Heart left ventricle (tissue), 16 donors: ENCODE data around the gene PCSK5. TPM values are rescaled to one million over a fixed set of nuclear protein-coding genes. Genes with fewer than 3 reads are reported as not detected.

Experiments used
- ATAC-seq, 4 donors: fragments of 200-7000 bp; cut with Tn5 transposase; one replicate each; pipeline ENCODE4 v1.9.1; 2020 to 2022; ENCODE audit warnings: moderate library complexity in 4 of 4, mild to moderate bottlenecking in 3 of 4, moderate number of reproducible peaks in 1 of 4
- DNase-seq, 5 donors: peaks; one replicate each; pipeline ENCODE4 v3.0.0-alpha.2; 2020
- H3K27ac ChIP-seq, 12 donors: fragments of 200-600 bp; sonication (generic) in 4 of 12; one replicate each; pipeline versions ENCODE4 v1.5.0 to v1.8.0; 2016 to 2022; ENCODE audit warnings: mild to moderate bottlenecking in 2 of 12
- H3K27me3 ChIP-seq, 9 donors: fragments of 200-600 bp; sonication (generic) in 2 of 9; one replicate each; pipeline versions ENCODE4 v1.5.1 to v1.8.0; 2016 to 2022; ENCODE audit warnings: mild to moderate bottlenecking in 3 of 9
- H3K36me3 ChIP-seq, 9 donors: fragments of 200-600 bp; sonication (generic) in 2 of 9; one replicate each; pipeline versions ENCODE4 v1.5.0 to v1.8.0; 2018 to 2022; ENCODE audit warnings: mild to moderate bottlenecking in 2 of 9
- H3K4me1 ChIP-seq, 12 donors: fragments of 200-600 bp; sonication (generic) in 4 of 12; one replicate each; pipeline versions ENCODE4 v1.5.0 to v1.8.0; 2016 to 2022; ENCODE audit warnings: mild to moderate bottlenecking in 3 of 12
- H3K4me3 ChIP-seq, 12 donors: fragments of 200-600 bp; sonication (generic) in 4 of 12; one replicate each; pipeline versions ENCODE4 v1.5.0 to v1.8.0; 2017 to 2022; ENCODE audit warnings: mild to moderate bottlenecking in 9 of 12, moderate library complexity in 4 of 12
- H3K9me3 ChIP-seq, 12 donors: fragments of 200-600 bp; sonication (generic) in 4 of 12; one replicate each; pipeline versions ENCODE4 v1.5.0 to v1.8.0; 2016 to 2022; ENCODE audit warnings: mild to moderate bottlenecking in 1 of 12
- CTCF ChIP-seq, 12 donors: fragments of 200-600 bp; sonication (generic) in 4 of 12; IDR thresholded peaks; one replicate each; pipeline versions ENCODE4 v1.5.0 to v1.8.0; 2018 to 2022; ENCODE audit warnings: antibody characterized with exemption in 12 of 12, mild to moderate bottlenecking in 5 of 12
- POLR2A ChIP-seq, 2 donors: fragments of 450-650 bp; IDR thresholded peaks; one replicate each; pipeline ENCODE4 v1.6.1; 2017; ENCODE audit warnings: antibody characterized with exemption in 2 of 2, mild to moderate bottlenecking in 2 of 2, moderate library complexity in 2 of 2
- WGBS, 4 donors: extraction: QIAGEN DNeasy Blood & Tissue Kit in 2 of 4; methylation state at CpG; one replicate each; pipeline versions ENCODE4 v1.1.5 to v1.1.7; 2013 to 2018; 5-methylcytosine and 5-hydroxymethylcytosine counted together
- intact Hi-C, 10 donors: fragments of 100-400 bp; cut with DNase I; formaldehyde crosslinking; loops; one replicate each; pipeline versions ENCODE4 v1.11.1 to v1.14.2; 2022
- polyA plus RNA-seq, 2 donors: library from polyadenylated mRNA; stranded (reverse); fragments of 200-250 nt; gene quantifications; one replicate each; pipeline ENCODE4 v1.2.3, GENCODE V29; 2013
- total RNA-seq, 9 donors: library from RNA; depleted of rRNA in 2 of 9; stranded (reverse); fragments of >200 nt in 2 of 9; fragmentation: NEBNext Ultra II Directional in 3 of 9; extraction: Animal tissue kit (Norgen Biotek cat#: 25700) in 3 of 9; gene quantifications; one replicate each; pipeline versions ENCODE4 v1.1.0 to v1.2.4, GENCODE V29; 2016 to 2023
- donor health status: ischemic (EF 13 %, LVEDD 7.1; RV severe dilation, severe dysfunction).
- donor health status: healthy with polysubstance abuse.
- donor health status: DM: no; HTN: yes; CAD: no.
- donor health status: DM: no; HTN: no; CAD: no.
- donor health status: ischemic (EF 25% LVEDD 6.9; RV normal size, moderate dysfunction).
- donor health status: ischemic (EF 25% LVEDD 5.7; RV mildly dilated, moderate dysfunction).
- donor health status: healthy.
- donor health status: DM: yes; HTN: yes; CAD: no.
- donor health status: ischemic (EF 35%, LVEDD 5.7; RV mildly dilated, moderate dysfunction).
- donor health status: nonischemic (EF 11% LVEDD 7.7; RV severe dilation, severe dysfunction).
- donor health status: DM: yes; HTN: yes; CAD: no.
- donor health status: PGD.
- donor health status: ischemic (EF 29% LVEDD 5.4; RV normal size, mild dysfunction).
- donor health status: nonischemic (EF 23%, LVEDD 6.1; RV moderate dilation, normal function).

PCSK5 gene
- total and polyA plus RNA-seq, 11 donors = 1.3 to 13.6 (median 5.9) TPM

- H3K4me1 ChIP-seq = peaks cover 0 to 25% (median 11%) of the 10 kb centered on the region in 12 donors
- TF ChIP-seq POLR2A (IDR thresholded peaks at IDR 0.05) (no peak), CTCF (IDR thresholded peaks at IDR 0.05) (no peak)
- 46 to 52% (median 49%) methylated on average over 5 of the region's 5 CpGs for WGBS, 4 donors
- intact Hi-C loops = loop anchor here in 1 of 10 donors (10.0 kb wide), 1 partner anchor 276 kb away; no protein-coding TSS in a partner anchor
- peak overlapping the region in 4 of 12 donors; percentile 4 to 29 (median 22) for H3K27ac ChIP-seq
- no peak for ATAC-seq
- H3K36me3 ChIP-seq = peaks cover 0 to 44% (median 7%) of the 10 kb centered on the region in 9 donors
- H3K4me3 ChIP-seq = peak overlapping the region in 4 of 12 donors; percentile 2 to 18 (median 6)
- DNase-seq = no peak
- no peaks in the 10 kb centered on the region for H3K27me3 ChIP-seq
- H3K9me3 ChIP-seq = no peaks in the 10 kb centered on the region
These were observed 270.6 kb downstream of the PCSK5 start for GRCh38 chr9:76161106-76161505.

DNA sequence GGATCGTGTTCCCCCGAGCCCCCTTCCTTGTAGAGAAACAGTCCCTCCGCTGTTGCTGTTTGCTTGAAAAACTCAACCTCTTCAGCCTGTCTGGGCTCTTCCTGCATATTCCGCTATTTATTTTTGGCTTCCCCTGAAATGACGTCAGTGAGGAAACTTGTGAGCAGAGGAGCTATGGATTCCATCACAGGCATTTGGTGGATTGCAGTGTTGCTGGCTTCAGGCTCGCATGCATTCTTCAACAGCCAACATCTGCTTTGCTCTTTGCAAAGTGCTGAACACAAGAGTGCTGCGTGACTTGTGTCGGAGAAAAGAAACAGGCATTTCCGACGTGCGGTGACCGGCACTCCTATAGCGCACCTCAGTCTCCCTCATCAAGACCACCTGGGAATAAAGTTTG lies 271.1 kb downstream of the PCSK5 start:
- Histone ChIP-seq H3K27ac (peak overlapping the region in 5 of 12 donors; percentile 18 to 49 (median 25)), H3K4me1 (peaks cover 0 to 25% (median 11%) of the 10 kb centered on the region in 12 donors), H3K4me3 (peak overlapping the region in 4 of 12 donors; percentile 2 to 18 (median 6)), H3K27me3 (no peaks in the 10 kb centered on the region), H3K36me3 (peaks cover 0 to 44% (median 7%) of the 10 kb centered on the region in 9 donors), H3K9me3 (no peaks in the 10 kb centered on the region)
- 27 to 37% (median 33%) methylated on average over 13 of the region's 13 CpGs for WGBS, 4 donors
- intact Hi-C loops = loop anchor here in 1 of 10 donors (10.0 kb wide), 1 partner anchor 277 kb away; no protein-coding TSS in a partner anchor
- ATAC-seq (peak; percentile 51 to 86 (median 83)), DNase-seq (peak in 3 of 5 donors; percentile 34 to 57 (median 46))
- no peak for TF ChIP-seq POLR2A (IDR thresholded peaks at IDR 0.05)
- TF ChIP-seq CTCF (IDR thresholded peaks at IDR 0.05) = no peak

- peak in 2 of 4 donors; percentile 14 to 41 for ATAC-seq
- H3K27ac ChIP-seq = peak overlapping the region in 5 of 12 donors; percentile 1 to 49 (median 20)
These were observed 271.7 kb downstream of the PCSK5 start for GRCh38 chr9:76162086-76162730.

More at GRCh38 chr9:76162086-76162730, 271.7 kb downstream of the PCSK5 start:
- no peak for TF ChIP-seq CTCF (IDR thresholded peaks at IDR 0.05)
- TF ChIP-seq POLR2A (IDR thresholded peaks at IDR 0.05) = no peak
- Histone ChIP-seq H3K4me1 (peaks cover 0 to 25% (median 11%) of the 10 kb centered on the region in 12 donors), H3K4me3 (peak overlapping the region in 2 of 12 donors; percentile 10 to 18), H3K9me3 (no peaks in the 10 kb centered on the region), H3K27me3 (no peaks in the 10 kb centered on the region), H3K36me3 (peaks cover 0 to 44% (median 7%) of the 10 kb centered on the region in 9 donors)
- no peak for DNase-seq
- intact Hi-C loops = loop anchor here in 1 of 10 donors (10.0 kb wide), 1 partner anchor 277 kb away; no protein-coding TSS in a partner anchor
- 64 to 71% (median 69%) methylated on average over 4 of the region's 4 CpGs for WGBS, 4 donors
